ENCODE data around the gene ORAI2.
"Not testable (repeated sequence)": the region's sequence is repeated elsewhere in the genome, so short reads cannot be mapped to it uniquely, and the experiment has no call there.

- TF ChIP-seq CTCF (IDR thresholded peaks at IDR 0.05); ELF1 (IDR thresholded peaks at IDR 0.05); MAX (IDR thresholded peaks at IDR 0.05; ENCODE audit: low read depth); RFX5 (IDR thresholded peaks at IDR 0.05; ENCODE audit: low read length); POLR2AphosphoS5 (IDR thresholded peaks at IDR 0.05; ENCODE audit: low read depth, low read length); IRF3 (IDR thresholded peaks at IDR 0.05; ENCODE audit: low read depth, low read length): not testable (repeated sequence)
Observed at GRCh38 chr7:102474736-102475435, 41.5 kb downstream of the ORAI2 start.

Data from SK-N-SH (cell line).